Astrocyte of the spinal cord (primary cell): ENCODE results near the gene SLC26A9.

Experiments
- DNase-seq: peaks from one replicate; pipeline ENCODE4 v3.0.0; 2011; ENCODE audit warnings: low read depth, low spot score
- H3K4me3 ChIP-seq: 2 replicates; pipeline ENCODE4 v1.5.1; 2011; ENCODE audit warnings: low read depth, mild to moderate bottlenecking, low read length, moderate library complexity
- CTCF ChIP-seq: IDR thresholded peaks from 2 replicates; pipeline ENCODE4 v1.5.1; 2012; ENCODE audit warnings: low read depth, mild to moderate bottlenecking, low read length, inconsistent platforms
- in situ Hi-C: cut with HindIII; loops from 2 replicates; pipeline ENCODE4 v1.10.0; 2017; ENCODE audit warnings: low sequenced_read_pairs

The SLC26A9 gene

GRCh38 chr1:205974712-205975111 is 31.5 kb upstream of the SLC26A9 start:
- in situ Hi-C loops = no loop called here
- no peak for DNase-seq
- TF ChIP-seq CTCF = no peak
- H3K4me3 ChIP-seq = no peak overlapping the region

GRCh38 chr1:205973377-205974232 is 30.3 kb upstream of the SLC26A9 start:
- H3K4me3 ChIP-seq = no peak overlapping the region
- no peak for TF ChIP-seq CTCF
- in situ Hi-C loops = no loop called here
- no peak for DNase-seq

- no peak for TF ChIP-seq CTCF
- in situ Hi-C loops = no loop called here
- no peak overlapping the region for H3K4me3 ChIP-seq
- DNase-seq = no peak
Observed at GRCh38 chr1:205972491-205973168, 29.4 kb upstream of the SLC26A9 start.

- no peak for DNase-seq
- no peak for TF ChIP-seq CTCF
- in situ Hi-C loops = no loop called here
- no peak overlapping the region for H3K4me3 ChIP-seq
Observed at GRCh38 chr1:205972081-205972480, 28.8 kb upstream of the SLC26A9 start.

GRCh38 chr1:205971082-205971481 is 27.8 kb upstream of the SLC26A9 start:
- no peak overlapping the region for H3K4me3 ChIP-seq
- in situ Hi-C loops = no loop called here
- TF ChIP-seq CTCF = no peak
- DNase-seq = no peak

GRCh38 chr1:205970486-205970885 is 27.2 kb upstream of the SLC26A9 start:
- in situ Hi-C loops = no loop called here
- TF ChIP-seq CTCF = no peak
- H3K4me3 ChIP-seq = no peak overlapping the region
- no peak for DNase-seq
